Stimulated activated CD8-positive, alpha-beta memory T cell treated with anti-CD3 and anti-CD28 coated beads, Interleukin-2, amount 100 ng/mL, for 48 hours (primary cell): Measurements from ENCODE around the gene LDLRAD3.
A peak's percentile ranks its signal among the peaks of the same experiment; 100 is the strongest.

Experiments used
- DNase-seq, 2 donors: peaks; one replicate each; pipeline ENCODE4 v3.0.0-alpha.2; 2020; ENCODE audit warnings: low read depth in 2 of 2

Gene LDLRAD3

DNA sequence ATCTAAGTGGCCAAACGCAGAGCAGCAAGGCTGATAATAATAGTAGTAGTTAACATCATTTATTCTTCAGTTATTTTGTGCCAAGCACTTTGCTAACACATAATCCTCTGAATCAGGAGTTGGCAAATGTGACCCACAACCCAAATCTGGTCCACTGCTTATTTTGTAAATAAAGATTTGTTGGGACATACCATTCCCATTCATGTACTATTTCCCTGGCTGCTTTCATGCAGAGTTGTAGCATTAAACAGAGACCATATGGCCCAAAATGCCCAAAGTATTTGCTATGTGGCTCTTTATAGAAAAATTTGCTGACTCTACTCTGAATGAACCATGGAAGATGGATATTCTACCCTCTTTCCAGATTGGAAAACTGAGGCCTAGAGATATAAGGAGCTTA lies 295.0 kb downstream of the LDLRAD3 start:
- DNase-seq = no peak

DNA sequence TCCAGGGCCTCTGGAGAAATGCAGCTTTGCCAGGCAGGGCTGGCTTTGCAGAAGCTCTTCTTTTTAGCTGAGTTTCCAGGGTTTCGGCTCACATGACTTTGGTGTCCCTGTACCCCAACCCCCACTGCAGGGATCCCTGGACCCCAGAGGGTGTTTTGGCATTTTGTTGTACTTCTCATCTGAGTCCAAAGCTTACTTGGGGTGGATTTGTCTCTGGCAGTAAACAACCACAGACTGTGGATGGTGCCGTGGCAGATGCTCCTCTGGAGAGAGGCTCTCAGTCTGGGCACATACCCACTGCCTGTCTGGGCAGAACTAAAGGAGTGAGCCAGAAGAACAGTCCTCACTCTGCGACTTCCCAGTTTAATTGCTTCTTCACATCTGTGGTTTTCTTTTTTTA lies 295.8 kb downstream of the LDLRAD3 start:
- DNase-seq = no peak

DNA sequence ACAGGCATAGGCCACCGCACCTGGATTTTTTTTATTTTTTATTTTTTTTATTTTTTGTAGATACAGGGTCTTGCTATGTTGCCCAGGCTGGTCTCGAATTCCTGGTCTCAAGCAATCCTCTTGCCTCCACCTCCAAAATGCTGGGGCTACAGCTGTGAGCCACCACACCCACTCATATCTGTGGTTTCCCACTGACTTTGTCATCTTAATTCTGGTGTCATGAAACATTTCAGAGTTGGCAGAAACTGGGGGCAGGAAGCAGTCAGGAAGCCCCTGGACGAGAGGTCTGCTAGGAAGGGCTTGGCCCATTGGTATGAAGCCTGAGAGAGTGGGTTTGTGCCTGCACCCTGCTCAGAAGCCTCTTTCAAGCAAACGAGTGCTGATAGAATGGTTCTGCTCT lies 296.3 kb downstream of the LDLRAD3 start:
- DNase-seq = no peak

DNA sequence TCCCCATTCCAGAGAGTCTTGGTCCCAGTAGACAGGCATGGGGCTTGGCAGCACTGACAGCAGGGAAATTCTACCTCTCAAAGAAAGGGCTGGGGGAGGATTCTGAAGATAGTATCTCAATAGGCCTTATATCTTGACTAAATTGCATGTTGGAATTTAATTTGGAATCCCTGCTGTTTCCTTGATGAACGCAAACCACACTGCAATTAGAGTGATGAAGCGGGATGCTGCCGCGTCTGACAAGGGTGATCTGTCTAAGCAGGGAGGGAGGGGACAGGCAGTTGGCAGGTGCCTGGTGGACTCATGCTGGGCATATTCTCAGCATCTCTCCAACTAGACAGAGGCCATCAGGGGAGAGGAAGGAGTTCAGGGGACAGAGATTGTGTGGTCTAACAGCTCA lies 296.9 kb downstream of the LDLRAD3 start:
- no peak for DNase-seq

DNA sequence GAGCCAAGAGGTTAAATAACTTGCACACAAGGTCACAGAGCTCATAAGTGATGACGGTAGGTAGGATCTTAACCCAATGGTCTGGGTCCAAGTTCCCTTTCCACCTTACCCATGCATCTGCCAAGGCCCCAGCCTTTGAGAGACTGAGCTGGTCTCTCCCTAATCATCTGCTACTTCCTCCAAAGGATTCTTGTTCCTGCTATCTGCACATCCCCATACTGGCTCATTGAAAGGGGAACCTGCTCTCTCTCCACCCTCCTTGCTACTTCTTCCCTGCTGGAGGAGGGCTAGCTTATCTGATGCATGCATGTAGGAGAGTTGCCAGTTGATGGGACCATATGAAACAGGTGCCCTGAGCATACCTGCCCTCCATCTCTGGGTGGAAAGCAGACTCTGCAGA lies 297.6 kb downstream of the LDLRAD3 start:
- no peak for DNase-seq

DNA sequence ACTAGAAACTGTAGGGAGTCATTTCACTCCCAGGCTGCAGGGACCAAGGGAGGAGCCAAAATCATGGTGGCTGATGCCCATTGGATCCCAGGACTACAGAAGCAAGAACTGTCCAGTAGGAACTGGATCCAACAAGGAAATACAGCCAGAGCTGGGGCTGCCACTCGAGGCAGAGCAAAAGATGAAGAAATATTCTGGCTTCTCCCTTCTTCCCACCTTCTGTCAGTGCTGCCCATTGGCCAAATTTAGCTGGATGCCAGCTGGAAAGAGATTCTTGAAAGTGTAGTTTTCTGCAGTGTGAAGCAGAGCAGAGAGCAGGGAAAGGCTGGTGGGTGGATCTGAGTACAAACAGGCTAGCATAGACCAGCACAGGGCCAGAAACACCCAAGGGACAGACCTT lies 299.8 kb downstream of the LDLRAD3 start:
- DNase-seq = no peak

DNA sequence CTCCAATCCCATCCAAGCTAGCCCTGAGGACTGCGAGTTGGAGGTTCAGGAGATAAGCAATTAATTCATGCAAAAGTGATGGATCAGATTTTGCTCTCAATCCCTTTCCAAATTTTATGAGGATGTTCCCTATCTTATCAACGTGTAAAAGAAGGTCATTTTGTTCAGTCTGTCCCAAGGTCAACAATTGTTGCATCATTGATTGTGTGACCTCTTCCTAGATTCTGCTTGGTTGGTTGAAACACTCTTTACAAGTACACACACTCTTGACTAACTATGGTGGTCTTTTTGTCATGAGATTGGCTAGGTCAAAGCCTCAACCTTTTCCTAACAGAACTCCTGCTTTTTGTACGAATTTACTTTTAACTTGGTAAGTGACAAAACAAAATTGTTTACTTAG lies 303.6 kb downstream of the LDLRAD3 start:
- no peak for DNase-seq

DNA sequence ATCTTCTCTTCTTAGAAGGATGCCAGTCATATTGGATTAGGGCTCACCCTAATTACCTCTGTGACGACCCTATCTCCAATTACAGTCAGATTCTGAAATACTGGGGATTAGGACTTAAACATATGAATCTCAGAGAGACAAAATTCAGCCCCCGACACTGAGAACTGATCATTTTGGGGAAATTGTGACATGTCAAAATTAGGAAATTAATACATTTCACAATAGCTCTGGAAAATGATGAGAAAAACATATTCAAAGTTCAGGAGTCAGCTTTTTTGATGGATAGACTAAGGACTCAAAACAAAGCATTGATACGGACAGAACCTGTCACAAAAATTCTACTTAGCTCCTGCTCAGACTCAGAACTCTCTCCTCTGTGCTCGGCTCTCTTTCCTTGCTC lies 304.6 kb downstream of the LDLRAD3 start:
- no peak for DNase-seq

DNA sequence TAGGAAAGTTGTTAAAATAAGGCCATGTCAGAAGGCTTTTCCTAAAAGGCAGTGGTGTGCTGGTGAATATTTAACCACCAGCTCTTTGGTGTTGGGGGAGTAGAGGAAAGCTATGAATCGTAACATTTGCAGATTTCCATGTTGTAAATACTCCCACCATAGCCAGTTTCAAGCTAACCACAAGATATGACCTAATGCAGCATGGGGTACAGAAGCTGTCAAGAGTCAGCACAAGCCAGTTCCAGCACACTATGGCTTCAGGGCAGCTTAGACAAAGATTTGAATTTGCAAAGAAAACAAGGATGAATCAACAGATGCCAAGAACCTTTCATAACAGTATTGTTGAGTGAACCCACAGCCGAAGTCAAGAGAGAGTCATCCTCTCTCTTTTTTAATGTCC lies 305.4 kb downstream of the LDLRAD3 start:
- DNase-seq = no peak

DNA sequence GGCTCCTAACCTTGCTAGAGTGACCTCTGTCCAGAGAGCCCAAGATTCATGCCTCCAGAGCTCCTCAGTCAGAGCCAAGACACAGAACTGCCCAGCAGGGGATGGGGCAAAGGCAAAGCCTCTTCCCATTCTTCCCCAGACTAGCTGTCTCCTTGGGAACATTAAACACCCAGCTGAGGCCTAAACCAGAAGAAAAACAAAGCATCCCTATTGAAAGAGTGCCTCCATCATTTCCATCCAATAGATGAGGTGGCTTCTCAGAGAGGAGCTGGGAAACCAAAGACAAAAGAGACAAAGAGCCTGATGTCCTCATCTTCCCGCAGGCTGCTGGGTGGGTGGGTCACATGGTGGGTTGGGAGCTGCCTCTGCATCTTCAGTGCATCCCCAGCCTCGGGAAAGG lies 308.0 kb downstream of the LDLRAD3 start:
- no peak for DNase-seq

DNA sequence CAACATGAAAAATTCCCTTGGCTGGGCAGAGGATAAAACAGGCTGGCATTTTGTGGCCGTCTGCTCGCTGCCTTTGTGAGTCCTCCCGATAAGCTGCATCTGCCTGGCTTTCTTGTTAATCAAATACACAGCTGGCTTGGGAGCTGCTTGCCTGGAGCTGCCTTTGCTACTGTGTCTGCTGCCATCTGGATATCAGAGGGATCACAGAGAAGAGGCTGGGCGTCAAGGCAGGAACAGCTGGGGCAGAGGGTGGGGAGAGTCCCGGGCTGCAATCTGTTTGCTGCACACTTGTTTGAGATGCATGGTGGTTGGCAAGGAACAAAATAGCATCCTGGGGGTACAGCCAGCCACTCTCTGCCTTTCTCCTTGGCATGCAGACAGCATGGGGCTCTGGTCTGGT lies 309.4 kb downstream of the LDLRAD3 start:
- DNase-seq = no peak

DNA sequence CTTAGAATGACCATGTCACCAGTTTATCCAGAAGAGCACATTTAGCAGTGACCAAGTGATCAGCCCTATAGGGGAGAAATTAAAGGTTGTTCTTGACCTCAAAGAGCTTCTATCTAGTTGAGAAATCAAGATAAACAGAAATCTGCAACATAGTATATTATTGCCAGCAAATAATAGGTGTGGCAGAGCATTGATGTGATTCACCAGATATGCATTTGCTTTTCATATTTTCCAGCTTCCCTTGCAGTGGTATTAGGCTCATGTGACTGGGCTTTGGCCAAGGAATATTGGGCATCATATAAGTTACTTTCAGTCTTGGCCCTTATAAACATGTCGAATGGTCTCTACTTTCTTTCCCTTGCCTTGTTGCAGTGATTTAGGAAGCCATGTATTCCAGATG lies 310.9 kb downstream of the LDLRAD3 start:
- DNase-seq = no peak

DNA sequence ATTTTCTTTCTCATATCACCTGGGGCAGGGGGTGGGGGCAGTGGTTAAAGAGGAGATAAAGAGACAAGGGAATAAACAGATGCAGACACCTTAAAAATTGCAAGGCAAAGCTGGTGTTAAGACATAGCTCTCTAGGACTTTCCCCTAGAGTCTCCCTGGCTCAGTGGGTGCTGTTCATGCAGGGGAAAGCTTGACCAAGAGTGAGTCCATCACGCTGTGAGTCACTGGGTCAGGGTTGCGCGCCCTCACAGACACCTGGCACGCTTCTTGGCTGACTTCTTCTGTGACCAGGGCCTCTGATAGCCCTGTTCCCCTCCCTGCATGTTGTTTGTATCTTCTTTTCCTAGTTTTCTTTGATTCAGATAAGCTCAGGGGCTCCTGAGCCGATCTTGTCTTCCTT lies 313.5 kb downstream of the LDLRAD3 start:
- DNase-seq = no peak

DNA sequence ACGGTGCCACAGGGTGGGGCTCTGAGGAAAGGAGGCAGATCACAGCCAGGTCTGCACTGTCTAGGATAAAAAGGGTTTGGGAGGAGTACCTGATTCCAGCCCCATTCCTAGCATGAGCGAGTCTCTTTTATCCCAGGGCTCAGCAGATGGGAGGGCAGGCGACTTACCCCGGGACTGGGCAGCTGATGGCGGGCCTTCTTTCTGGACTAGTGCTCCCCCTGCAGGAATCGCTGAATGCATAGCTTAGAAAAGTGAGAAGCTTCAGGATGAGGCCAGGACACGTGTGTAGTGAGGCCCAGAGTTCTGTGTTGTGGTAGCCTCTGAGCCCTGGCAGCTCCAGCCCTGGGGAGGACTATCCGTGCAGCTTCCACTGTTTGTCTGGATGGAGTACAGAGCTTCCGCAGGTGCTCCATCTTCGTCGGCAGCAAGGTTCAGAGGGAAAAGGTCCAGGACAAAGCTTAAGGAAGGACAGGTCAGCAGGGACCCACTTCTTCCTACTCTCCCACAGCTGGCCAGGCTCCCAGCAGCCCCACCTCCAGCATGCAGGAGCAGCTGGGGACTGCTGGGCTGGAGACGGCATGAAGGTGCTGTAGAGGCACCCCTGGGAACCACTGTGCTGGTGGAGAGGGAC lies 315.0 kb downstream of the LDLRAD3 start:
- peak; percentile 8 to 9 for DNase-seq

DNA sequence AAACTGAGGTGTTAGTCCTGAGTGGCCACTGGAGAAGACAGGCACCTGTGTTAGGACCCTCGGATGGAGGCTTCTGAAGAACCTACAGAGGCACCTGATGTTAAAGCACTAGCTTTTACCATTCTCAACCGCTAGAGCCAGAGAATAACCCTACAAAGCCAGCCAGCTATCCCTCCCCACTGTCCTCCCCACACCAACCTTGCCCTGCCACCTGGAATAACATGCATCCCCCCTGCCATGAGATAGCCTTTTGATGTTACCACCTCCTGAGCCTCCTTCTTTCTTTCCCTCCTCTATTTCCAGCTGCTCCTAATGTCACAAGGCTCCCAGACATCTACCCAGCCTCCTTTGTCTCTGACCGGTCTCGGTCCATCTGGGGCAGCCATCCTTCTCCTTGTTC lies 317.2 kb downstream of the LDLRAD3 start:
- no peak for DNase-seq

DNA sequence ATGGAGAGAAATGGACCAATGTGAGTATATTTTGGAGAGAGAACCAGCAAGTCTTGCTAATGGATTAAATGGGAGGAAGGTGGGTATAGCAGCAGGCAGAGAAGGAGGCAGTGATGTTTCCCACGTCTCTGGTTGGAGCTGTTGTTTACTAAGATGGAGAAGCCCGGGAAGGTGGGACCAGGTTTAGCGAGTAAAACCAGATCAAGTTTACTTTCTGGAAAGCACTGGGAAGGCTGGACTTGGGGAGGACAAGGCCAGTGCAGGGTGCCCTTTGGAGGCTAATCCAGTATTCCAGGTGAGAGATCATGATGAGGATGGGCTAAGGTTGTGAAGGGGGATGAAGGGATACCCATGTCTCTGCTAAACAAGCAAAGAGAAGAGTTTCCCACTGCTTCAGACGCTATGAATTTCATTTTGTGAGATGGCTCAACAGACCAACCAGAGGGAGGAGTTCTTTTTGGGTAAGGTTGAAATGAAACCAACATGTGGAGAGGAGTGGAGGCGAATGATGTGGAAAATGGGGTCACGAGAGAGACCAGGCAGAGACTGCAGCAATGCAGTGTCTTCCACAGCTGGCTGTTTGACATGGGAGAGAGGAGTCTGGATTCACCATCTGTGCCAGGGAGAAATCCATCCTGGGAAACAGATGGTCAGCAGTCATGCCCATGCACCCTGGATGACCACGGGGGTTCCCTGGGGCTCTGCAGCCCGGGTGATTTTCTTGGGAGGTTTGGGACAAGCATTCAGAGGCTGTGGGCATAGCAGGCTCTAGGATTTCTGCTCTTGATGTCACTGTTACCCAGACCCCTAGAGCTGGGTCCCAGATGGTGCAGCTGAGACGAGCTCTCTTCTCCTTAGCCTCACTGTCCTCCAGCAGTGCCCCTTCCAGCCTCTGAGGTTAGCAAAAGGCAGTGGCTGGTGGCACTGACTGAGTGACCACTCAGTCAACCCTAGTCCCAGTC lies 320.4 kb downstream of the LDLRAD3 start:
- DNase-seq = no peak

DNA sequence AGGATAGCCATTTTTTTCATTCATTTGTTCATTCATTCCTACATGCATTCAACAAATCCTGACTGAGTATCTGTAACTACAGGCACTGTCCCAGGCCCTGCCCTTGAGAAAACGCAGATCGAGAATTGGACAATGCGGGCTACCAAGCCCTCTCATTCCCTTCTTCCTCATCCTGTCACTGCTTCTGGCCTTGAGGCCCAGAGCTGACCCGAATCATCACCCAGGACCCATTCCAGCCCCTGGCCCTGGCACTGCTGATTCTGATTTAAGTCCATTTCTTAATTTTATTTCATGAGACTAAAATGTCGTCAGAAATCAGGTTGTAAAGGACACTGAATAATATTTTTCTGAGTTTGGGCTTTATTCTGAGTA lies 321.1 kb downstream of the LDLRAD3 start:
- no peak for DNase-seq

DNA sequence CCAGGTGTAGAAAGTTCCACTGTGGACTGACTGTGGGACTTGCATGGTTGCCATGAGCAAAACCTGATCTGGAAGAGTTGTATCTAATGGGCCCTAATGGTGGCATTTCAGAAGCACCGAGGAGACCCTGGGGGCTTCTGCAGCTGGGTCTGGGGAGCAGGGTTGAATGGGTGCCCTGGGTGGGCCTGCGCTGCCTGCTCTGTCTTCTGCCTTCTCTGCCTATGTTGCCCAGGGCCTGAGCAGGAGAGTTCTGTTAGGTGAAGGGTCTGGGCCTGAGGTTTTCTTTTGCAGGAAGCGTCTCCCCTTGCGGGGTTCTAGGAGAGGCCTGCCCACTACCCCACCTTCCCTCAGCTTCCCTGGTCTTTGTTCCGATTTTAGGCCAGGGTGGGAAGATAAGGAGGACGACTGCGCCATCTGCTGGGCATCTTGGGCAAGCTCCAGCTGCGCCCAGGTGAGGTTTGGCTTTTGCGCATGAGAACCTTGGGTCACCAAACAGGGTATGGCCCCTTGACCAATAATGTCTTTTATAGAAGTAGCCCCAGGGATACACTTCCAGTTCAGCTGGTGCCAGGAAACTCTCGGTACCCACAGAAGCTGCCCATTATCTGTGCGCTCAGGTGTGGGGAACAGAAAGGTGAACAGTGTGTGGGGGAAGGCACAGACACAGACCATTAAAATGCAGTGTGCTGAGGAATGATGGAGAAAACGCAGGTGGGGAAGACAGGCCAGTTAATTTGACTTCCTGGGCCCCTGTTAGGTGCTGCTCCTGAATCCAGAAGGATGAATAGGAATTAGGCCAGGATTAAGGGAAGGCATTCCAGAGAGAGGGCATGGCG lies 322.1 kb downstream of the LDLRAD3 start:
- DNase-seq = peak; percentile 27 to 48

DNA sequence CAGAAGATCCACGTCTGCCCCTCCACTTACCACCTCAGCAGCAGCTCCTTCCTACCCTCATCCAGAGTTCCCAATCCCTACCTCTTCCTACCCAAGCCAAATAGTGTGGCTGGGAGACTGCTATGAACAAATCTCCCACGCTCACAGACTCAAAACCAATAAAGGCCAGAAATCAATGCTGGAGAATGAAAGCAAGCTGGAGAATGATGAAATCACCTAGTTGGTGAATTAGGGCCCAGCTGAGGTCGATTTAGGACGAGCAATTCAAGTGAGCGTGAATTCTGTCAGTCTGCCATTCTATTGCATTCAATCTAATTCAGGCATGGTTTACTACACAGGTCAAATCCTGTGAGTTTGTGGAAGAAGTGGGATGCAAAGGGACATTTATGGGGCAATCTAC lies 322.9 kb downstream of the LDLRAD3 start:
- DNase-seq = no peak

DNA sequence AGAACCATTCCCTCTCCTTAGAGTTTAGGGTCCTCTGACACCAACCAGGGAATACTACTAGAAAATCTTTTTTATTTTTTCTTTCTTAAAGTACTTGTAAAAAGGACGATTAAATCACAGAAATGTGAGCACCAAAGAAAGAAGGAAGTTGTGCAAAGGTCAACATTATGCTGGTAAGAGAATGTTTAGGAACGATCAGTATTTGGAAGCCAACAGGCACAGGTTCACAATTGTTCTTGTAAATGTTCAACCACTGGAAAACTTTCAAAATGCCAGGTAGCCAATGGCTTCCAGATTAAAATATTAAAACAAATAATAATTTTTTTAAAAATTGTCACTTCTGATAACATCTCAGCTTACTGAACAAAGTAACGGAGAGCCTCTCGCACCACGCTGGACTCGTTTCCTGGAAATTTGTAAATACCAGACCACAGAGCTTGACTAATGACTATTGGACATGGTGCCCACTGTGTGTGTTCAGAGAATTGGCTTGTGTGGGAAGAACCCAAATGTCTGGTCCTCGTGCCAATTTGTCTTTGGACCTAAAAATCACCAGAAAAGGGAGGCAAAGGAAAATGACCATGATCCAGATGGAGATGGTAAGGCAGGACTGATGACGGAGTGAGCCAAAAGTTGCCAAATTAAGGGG lies 324.6 kb downstream of the LDLRAD3 start:
- DNase-seq = no peak

DNA sequence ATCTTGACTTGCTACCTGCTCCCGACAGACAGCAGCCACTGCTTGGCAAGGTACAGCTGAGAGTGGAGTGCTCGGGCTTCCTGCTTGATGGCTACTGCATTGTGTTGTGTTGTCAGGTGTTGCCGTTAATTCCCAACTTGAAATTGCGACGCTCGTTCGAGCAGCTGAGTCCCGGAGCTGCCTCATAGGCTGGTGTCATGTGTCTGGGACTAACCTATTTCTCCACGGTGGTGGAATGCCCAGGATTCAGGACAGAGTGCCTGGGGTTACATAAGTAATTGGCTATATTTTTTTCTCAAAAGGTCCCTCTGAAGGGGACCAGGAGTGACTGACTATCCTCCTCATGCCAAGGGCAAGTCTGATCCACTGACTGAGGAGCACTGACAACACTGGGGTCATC lies 326.8 kb downstream of the LDLRAD3 start:
- no peak for DNase-seq

DNA sequence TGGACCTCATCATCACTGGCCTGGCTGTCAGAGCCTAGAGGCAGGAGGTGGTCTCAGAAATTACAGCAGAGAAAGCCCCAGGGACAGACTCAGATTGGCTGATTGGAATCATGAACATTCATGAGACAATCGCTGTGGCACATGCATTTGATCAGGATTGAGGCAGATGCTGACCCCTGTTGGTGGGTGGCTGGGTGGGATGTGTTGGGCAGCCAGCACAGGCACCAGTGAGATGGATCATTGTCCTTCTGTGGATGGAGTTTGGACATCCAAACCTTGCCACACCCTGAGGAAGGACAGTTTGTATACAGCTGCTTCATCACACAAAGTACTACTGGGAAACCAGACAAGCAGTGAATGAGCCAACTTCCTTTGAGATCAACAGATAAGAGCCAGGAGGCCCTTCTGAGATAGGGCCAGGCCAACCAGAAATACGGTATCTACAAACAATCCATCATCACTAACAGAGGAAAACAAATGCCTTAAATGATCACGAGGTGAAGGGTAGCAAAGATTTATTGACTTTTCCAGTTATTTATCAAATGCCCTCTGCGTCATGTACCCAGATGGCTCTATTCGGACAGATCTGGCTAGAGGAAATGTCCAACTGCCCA lies 328.0 kb downstream of the LDLRAD3 start:
- DNase-seq = no peak
